Spleen (tissue), 11 donors: Measurements from ENCODE around the gene ESYT2. TPM values are rescaled to one million over a fixed set of nuclear protein-coding genes. Genes with fewer than 3 reads are reported as not detected.

Source experiments
- DNase-seq: peaks from one replicate; pipeline ENCODE4 v3.0.0-alpha.2; 2020
- H3K27ac ChIP-seq, 8 donors: fragments of 200-600 bp; sonication (generic) in 7 of 8; 1 replicate in 4 of 8; 2 replicates in 4 of 8; pipeline versions ENCODE4 v1.5.0 to v1.8.0; 2016 to 2021; ENCODE audit warnings: inconsistent platforms in 4 of 8, mild to moderate bottlenecking in 4 of 8, moderate library complexity in 1 of 8
- H3K27me3 ChIP-seq, 7 donors: fragments of 200-600 bp; sonication (generic) in 6 of 7; replicated peaks in 1 of 7; 1 replicate in 4 of 7; 2 replicates in 3 of 7; pipeline versions ENCODE4 v1.5.0 to v1.8.0; 2016 to 2021; ENCODE audit warnings: inconsistent platforms in 3 of 7, mild to moderate bottlenecking in 1 of 7
- H3K36me3 ChIP-seq, 6 donors: fragments of 200-600 bp; sonication (generic) in 5 of 6; 1 replicate in 4 of 6; 2 replicates in 2 of 6; pipeline versions ENCODE4 v1.5.0 to v1.8.0; 2016 to 2021; ENCODE audit warnings: inconsistent platforms in 2 of 6
- H3K4me1 ChIP-seq, 6 donors: fragments of 200-600 bp; sonication (generic) in 5 of 6; 1 replicate in 3 of 6; 2 replicates in 3 of 6; pipeline versions ENCODE4 v1.5.0 to v1.8.0; 2016 to 2021; ENCODE audit warnings: inconsistent platforms in 3 of 6
- H3K4me3 ChIP-seq, 8 donors: fragments of 200-600 bp; sonication (generic) in 7 of 8; 1 replicate in 4 of 8; 2 replicates in 4 of 8; pipeline versions ENCODE4 v1.5.0 to v1.8.0; 2016 to 2021; ENCODE audit warnings: inconsistent platforms in 4 of 8, mild to moderate bottlenecking in 4 of 8, moderate library complexity in 2 of 8
- H3K9me3 ChIP-seq, 8 donors: fragments of 200-600 bp; sonication (generic) in 7 of 8; 1 replicate in 4 of 8; 2 replicates in 4 of 8; pipeline versions ENCODE4 v1.5.0 to v1.8.0; 2016 to 2021; ENCODE audit warnings: inconsistent platforms in 4 of 8
- CTCF ChIP-seq, 11 experiments: fragments of 200-600 bp in 7 of 11; fragments of 450-650 bp in 4 of 11; sonication (generic) in 4 of 11; IDR thresholded peaks in 8 of 11; conservative IDR thresholded peaks in 3 of 11; 1 replicate in 7 of 11; 2 replicates in 4 of 11; pipeline versions ENCODE4 v1.4.0 to v1.8.0; 2016 to 2021; ENCODE audit warnings: antibody characterized with exemption in 11 of 11, inconsistent platforms in 4 of 11, mild to moderate bottlenecking in 1 of 11
- POLR2A ChIP-seq, 3 donors: fragments of 450-650 bp; IDR thresholded peaks; one replicate each; pipeline ENCODE4 v1.5.1; 2017; ENCODE audit warnings: antibody characterized with exemption in 3 of 3, mild to moderate bottlenecking in 1 of 3
- POLR2AphosphoS5 ChIP-seq, 3 donors: sonication (generic); formaldehyde crosslinking; IDR thresholded peaks; one replicate each; pipeline ENCODE4 v1.5.1; 2017; ENCODE audit warnings: antibody characterized with exemption in 3 of 3
- WGBS, 5 donors: extraction: QIAGEN DNeasy Blood & Tissue Kit in 3 of 5; methylation state at CpG; one replicate each; pipeline versions ENCODE4 v1.1.5 to v1.1.7; 2013 to 2018; 5-methylcytosine and 5-hydroxymethylcytosine counted together
- intact Hi-C: fragments of 100-400 bp; cut with DNase I; formaldehyde crosslinking; loops from one replicate; pipeline ENCODE4 v1.15.0; 2023; ENCODE audit warnings: low total_unique reads
- polyA plus RNA-seq, 3 donors: library from polyadenylated mRNA; stranded (reverse); fragments of 200-250 nt; gene quantifications; one replicate each; pipeline ENCODE4 v1.2.1, GENCODE V29; 2013
- total RNA-seq, 7 donors: library from RNA; depleted of rRNA in 3 of 7; stranded (reverse); fragments of >200 nt in 3 of 7; fragmentation: NEBNext Ultra II Directional in 4 of 7; extraction: Animal tissue kit (Norgen Biotek cat#: 25700) in 4 of 7; gene quantifications; one replicate each; pipeline versions ENCODE4 v1.1.0 to v1.2.1, GENCODE V29; 2016 to 2021
- donor health status: healthy with polysubstance abuse.
- donor health status: DM: no; HTN: no; CAD: no; lungs with moderate emphysema.
- donor health status: DM: no; HTN: no; CAD: no.
- donor health status: Bipolar disorder and iron deficiency.
- donor health status: healthy.
- donor health status: DM: no; HTN: no; CAD: no.
- donor health status: DM: yes; HTN: yes; CAD: no.

The ESYT2 gene
- total and polyA plus RNA-seq, 10 donors, result 6.6 to 61.0 (median 45.9) TPM

DNA sequence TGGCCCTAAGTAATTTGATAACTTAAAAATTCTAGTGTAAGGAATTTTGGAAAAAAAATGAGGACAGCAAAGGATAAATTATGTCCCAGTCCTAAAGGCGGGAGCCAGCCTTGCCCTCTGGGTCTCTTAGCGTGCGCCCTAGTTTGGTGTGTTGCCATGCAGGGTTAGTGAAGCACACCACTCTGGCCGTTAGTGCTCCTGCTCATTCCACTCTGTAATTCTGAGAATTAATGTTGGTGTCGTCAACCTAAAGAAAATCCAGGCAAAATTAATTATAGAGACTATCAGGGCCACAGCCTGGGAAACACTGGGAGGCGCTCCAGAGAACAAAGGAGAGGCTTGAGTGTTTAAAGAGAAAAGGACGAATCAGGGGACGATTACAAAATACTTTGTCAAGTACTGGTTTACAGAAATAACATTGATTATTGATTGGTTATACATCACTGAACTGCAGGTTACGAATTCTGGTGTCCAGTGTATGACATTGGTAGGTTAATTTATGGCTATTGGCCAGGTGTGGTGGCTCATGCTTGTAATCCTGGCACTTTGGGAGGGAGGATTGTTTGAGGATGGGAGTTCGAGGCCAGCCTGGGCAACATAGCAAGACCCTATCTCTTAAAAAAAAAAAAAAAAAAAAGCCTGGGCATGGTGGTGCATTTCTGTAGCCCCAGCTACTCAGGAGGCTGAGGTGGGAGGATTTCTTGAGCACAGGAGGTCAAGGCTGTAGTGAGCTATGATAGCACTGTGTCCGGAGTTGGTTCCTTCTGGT is 32.8 kb upstream of the ESYT2 start:
- peak overlapping the region in 5 of 8 donors; percentile 78 to 87 (median 86) for H3K27ac ChIP-seq
- peaks cover 20 to 64% (median 31%) of the 10 kb centered on the region in 6 donors for H3K4me1 ChIP-seq
- H3K36me3 ChIP-seq, result no peaks in the 10 kb centered on the region
- no peaks in the 10 kb centered on the region for H3K27me3 ChIP-seq
- no peak for DNase-seq
- TF ChIP-seq POLR2AphosphoS5 (IDR thresholded peaks at IDR 0.05) (no peak), POLR2A (IDR thresholded peaks at IDR 0.05) (no peak), CTCF (IDR thresholded peaks at IDR 0.05 in 8 of 11, conservative IDR thresholded peaks at IDR 0.05 in 3 of 11) (no peak)
- H3K4me3 ChIP-seq, result no peak overlapping the region
- 83 to 93% (median 88%) methylated on average over 11 of the region's 11 CpGs for WGBS, 5 donors
- H3K9me3 ChIP-seq, result no peaks in the 10 kb centered on the region
- intact Hi-C loops, result no loop called here

- Histone ChIP-seq H3K4me3 (no peak overlapping the region), H3K27me3 (no peaks in the 10 kb centered on the region), H3K27ac (peak overlapping the region in 2 of 8 donors; percentile 16 to 87), H3K36me3 (no peaks in the 10 kb centered on the region), H3K4me1 (peaks cover 22 to 66% (median 34%) of the 10 kb centered on the region in 6 donors), H3K9me3 (no peaks in the 10 kb centered on the region)
- DNase-seq, result no peak
- WGBS, 5 donors, result 68 to 76% (median 75%) methylated on average over 15 of the region's 15 CpGs
- TF ChIP-seq CTCF (IDR thresholded peaks at IDR 0.05 in 8 of 11, conservative IDR thresholded peaks at IDR 0.05 in 3 of 11) (no peak), POLR2AphosphoS5 (IDR thresholded peaks at IDR 0.05) (no peak), POLR2A (IDR thresholded peaks at IDR 0.05) (no peak)
- intact Hi-C loops, result no loop called here
Measured at GRCh38 chr7:158861004-158861787, 31.9 kb upstream of the ESYT2 start.

DNA sequence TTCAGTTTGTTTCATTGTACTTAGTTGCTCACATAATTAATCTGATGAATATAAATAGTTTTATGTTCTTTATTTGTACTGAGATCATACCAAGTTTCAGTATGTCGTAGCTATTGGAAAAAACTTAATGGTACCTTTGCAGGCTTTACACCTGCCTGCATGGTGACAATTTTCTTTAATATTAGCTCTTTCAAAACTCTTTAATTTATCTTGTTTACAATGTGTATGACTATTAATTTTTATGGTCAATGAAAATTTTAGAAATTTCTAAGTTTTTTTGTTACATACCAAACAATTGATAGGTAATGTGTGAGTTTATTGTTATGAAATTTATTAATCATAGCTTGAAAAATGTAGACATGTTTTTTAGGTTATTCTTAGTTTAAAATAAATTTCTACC is 31.1 kb upstream of the ESYT2 start:
- Histone ChIP-seq H3K9me3 (no peaks in the 10 kb centered on the region), H3K4me3 (no peak overlapping the region), H3K4me1 (peaks cover 22 to 66% (median 36%) of the 10 kb centered on the region in 6 donors), H3K27ac (no peak overlapping the region), H3K36me3 (no peaks in the 10 kb centered on the region), H3K27me3 (no peaks in the 10 kb centered on the region)
- DNase-seq, result no peak
- intact Hi-C loops, result no loop called here
- 89 to 96% (median 94%) methylated on average over 1 of the region's 1 CpG for WGBS, 5 donors
- TF ChIP-seq POLR2A (IDR thresholded peaks at IDR 0.05) (no peak), POLR2AphosphoS5 (IDR thresholded peaks at IDR 0.05) (no peak)

DNA sequence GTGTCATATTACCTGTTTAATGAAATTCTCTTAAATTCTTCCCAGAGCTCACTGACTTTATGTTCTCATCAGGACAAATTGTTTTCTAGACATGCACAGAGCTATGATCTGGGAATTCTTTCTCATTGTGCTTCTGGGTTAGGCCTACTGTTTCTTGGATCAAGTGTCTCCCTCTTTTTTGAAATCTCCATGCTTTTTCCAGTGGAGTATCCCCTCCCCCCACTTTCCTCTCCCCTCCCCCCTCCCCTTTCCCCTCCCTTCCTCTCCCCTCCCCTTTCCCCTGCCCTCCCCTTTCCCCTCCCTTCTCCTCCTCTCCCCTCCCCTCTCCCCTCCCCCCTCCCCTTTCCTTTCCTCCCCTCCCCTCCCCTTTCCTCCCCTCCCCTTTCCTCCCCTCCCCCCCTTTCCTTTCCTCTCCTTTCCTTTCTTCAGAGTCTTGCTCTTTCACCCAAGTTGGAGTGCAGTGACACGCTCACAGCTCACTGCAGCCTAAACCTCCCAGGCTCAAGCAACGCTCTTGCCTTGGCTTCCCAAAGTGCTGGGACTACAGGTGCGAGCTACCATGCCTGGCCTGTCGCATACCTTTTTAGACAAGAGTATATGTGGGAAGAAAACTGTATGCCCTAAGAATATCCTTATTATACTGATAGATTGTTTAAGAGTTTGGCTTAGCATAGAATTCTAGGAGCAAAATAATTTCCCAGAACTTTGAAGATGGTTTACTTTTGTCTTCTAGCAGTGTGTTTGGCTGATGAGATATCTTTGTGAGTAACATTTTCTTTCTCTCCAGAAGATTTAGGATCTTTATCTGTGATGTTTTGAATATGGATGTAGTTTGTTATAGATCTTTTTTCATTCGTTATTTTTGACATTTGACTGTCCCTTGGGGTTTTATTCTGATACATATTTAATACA is 29.5 kb upstream of the ESYT2 start:
- DNase-seq, result no peak
- Histone ChIP-seq H3K36me3 (no peaks in the 10 kb centered on the region), H3K27ac (peak overlapping the region in 6 of 8 donors; percentile 38 to 68 (median 47)), H3K27me3 (no peaks in the 10 kb centered on the region), H3K4me3 (no peak overlapping the region), H3K9me3 (no peaks in the 10 kb centered on the region), H3K4me1 (peaks cover 14 to 52% (median 25%) of the 10 kb centered on the region in 6 donors)
- no peak for TF ChIP-seq CTCF (IDR thresholded peaks at IDR 0.05 in 8 of 11, conservative IDR thresholded peaks at IDR 0.05 in 3 of 11)
- 58 to 78% (median 68%) methylated on average over 5 of the region's 5 CpGs for WGBS, 5 donors
- intact Hi-C loops, result no loop called here
